Measurements from ENCODE around the gene MAP3K12. TPM values are rescaled to one million over a fixed set of nuclear protein-coding genes. Genes with fewer than 3 reads are reported as not detected.

The MAP3K12 gene
- total RNA-seq, 1 donor from 2014 or later: 11.1 TPM

GRCh38 chr12:53524476-53524875, 25.2 kb upstream of the MAP3K12 start:
- H3K4me1 ChIP-seq (ENCODE audit: insufficient read depth, low read length): no peaks in the 10 kb centered on the region
- DNase-seq (ENCODE audit: low read depth) (no peak), FAIRE-seq (no peak)
- no peak overlapping the region for H3K27ac Mint-ChIP-seq (ENCODE audit: unreplicated experiment)
- peaks cover 30% of the 10 kb centered on the region for H3K36me3 ChIP-seq (ENCODE audit: insufficient read depth, low read length)
- H3K4me3 ChIP-seq (ENCODE audit: insufficient read depth, low read depth, low read length): no peak overlapping the region
- H3K4me3 Mint-ChIP-seq (ENCODE audit: unreplicated experiment): no peak overlapping the region
- H4K20me1 ChIP-seq (ENCODE audit: insufficient read depth, low read length): no peaks in the 10 kb centered on the region
- no peaks in the 10 kb centered on the region for H3K9me3 ChIP-seq (ENCODE audit: insufficient read depth, low read depth, low read length)
- no peaks in the 10 kb centered on the region for H3K79me2 ChIP-seq (ENCODE audit: insufficient read depth, low read length)
- no peak overlapping the region for H3K27ac ChIP-seq (ENCODE audit: low read depth, low read length)
- no peaks in the 10 kb centered on the region for H3K27me3 ChIP-seq (ENCODE audit: insufficient read depth, low read length)
- H3K4me2 ChIP-seq (ENCODE audit: low read length): no peak overlapping the region
- TF ChIP-seq EZH2 (IDR thresholded peaks at IDR 0.05; ENCODE audit: insufficient read depth, low read length): no peak
- H3K4me1 Mint-ChIP-seq (ENCODE audit: low read depth, unreplicated experiment): no peaks in the 10 kb centered on the region
- no peak overlapping the region for H3K9ac ChIP-seq (ENCODE audit: low read length)
- H2AFZ ChIP-seq (ENCODE audit: low read depth, low read length): no peak overlapping the region
- H3K9me3 Mint-ChIP-seq (ENCODE audit: unreplicated experiment): no peaks in the 10 kb centered on the region
- peaks cover 22% of the 10 kb centered on the region for H3K36me3 Mint-ChIP-seq (ENCODE audit: low read depth, unreplicated experiment)
- H3K27me3 Mint-ChIP-seq (ENCODE audit: low read depth, unreplicated experiment): no peaks in the 10 kb centered on the region

GRCh38 chr12:53523131-53523530, 23.9 kb upstream of the MAP3K12 start:
- Histone ChIP-seq H3K79me2 (ENCODE audit: insufficient read depth, low read length) (no peaks in the 10 kb centered on the region), H3K27ac (ENCODE audit: low read depth, low read length) (no peak overlapping the region), H3K36me3 (ENCODE audit: insufficient read depth, low read length) (peaks cover 32% of the 10 kb centered on the region), H3K4me1 (ENCODE audit: insufficient read depth, low read length) (no peaks in the 10 kb centered on the region), H3K4me2 (ENCODE audit: low read length) (no peak overlapping the region), H4K20me1 (ENCODE audit: insufficient read depth, low read length) (no peaks in the 10 kb centered on the region), H3K4me3 (ENCODE audit: insufficient read depth, low read depth, low read length) (no peak overlapping the region), H3K27me3 (ENCODE audit: insufficient read depth, low read length) (no peaks in the 10 kb centered on the region), H2AFZ (ENCODE audit: low read depth, low read length) (no peak overlapping the region), H3K9me3 (ENCODE audit: insufficient read depth, low read depth, low read length) (no peaks in the 10 kb centered on the region), H3K9ac (ENCODE audit: low read length) (no peak overlapping the region)
- Mint-ChIP-seq H3K27me3 (ENCODE audit: low read depth, unreplicated experiment) (no peaks in the 10 kb centered on the region), H3K9me3 (ENCODE audit: unreplicated experiment) (no peaks in the 10 kb centered on the region), H3K36me3 (ENCODE audit: low read depth, unreplicated experiment) (peaks cover 21% of the 10 kb centered on the region), H3K4me3 (ENCODE audit: unreplicated experiment) (no peak overlapping the region), H3K27ac (ENCODE audit: unreplicated experiment) (no peak overlapping the region), H3K4me1 (ENCODE audit: low read depth, unreplicated experiment) (no peaks in the 10 kb centered on the region)
- DNase-seq (ENCODE audit: low read depth) (no peak), FAIRE-seq (no peak)
- TF ChIP-seq CTCF (IDR thresholded peaks at IDR 0.05; ENCODE audit: insufficient read depth, low read depth, low read length) (no peak), EZH2 (IDR thresholded peaks at IDR 0.05; ENCODE audit: insufficient read depth, low read length) (no peak)

- no peaks in the 10 kb centered on the region for H4K20me1 ChIP-seq (ENCODE audit: insufficient read depth, low read length)
- Mint-ChIP-seq H3K9me3 (ENCODE audit: unreplicated experiment) (no peaks in the 10 kb centered on the region), H3K27me3 (ENCODE audit: low read depth, unreplicated experiment) (no peaks in the 10 kb centered on the region), H3K27ac (ENCODE audit: unreplicated experiment) (no peak overlapping the region), H3K4me1 (ENCODE audit: low read depth, unreplicated experiment) (no peaks in the 10 kb centered on the region), H3K36me3 (ENCODE audit: low read depth, unreplicated experiment) (peaks cover 25% of the 10 kb centered on the region), H3K4me3 (ENCODE audit: unreplicated experiment) (no peak overlapping the region)
- TF ChIP-seq EZH2 (IDR thresholded peaks at IDR 0.05; ENCODE audit: insufficient read depth, low read length): no peak
- no peak for TF ChIP-seq CTCF (IDR thresholded peaks at IDR 0.05; ENCODE audit: insufficient read depth, low read depth, low read length)
- H3K79me2 ChIP-seq (ENCODE audit: insufficient read depth, low read length): no peaks in the 10 kb centered on the region
- H3K27me3 ChIP-seq (ENCODE audit: insufficient read depth, low read length): no peaks in the 10 kb centered on the region
- DNase-seq (ENCODE audit: low read depth) (no peak), FAIRE-seq (no peak)
- H2AFZ ChIP-seq (ENCODE audit: low read depth, low read length): no peak overlapping the region
- H3K9ac ChIP-seq (ENCODE audit: low read length): no peak overlapping the region
- H3K9me3 ChIP-seq (ENCODE audit: insufficient read depth, low read depth, low read length): no peaks in the 10 kb centered on the region
- peaks cover 53% of the 10 kb centered on the region for H3K36me3 ChIP-seq (ENCODE audit: insufficient read depth, low read length)
- H3K4me3 ChIP-seq (ENCODE audit: insufficient read depth, low read depth, low read length): no peak overlapping the region
- H3K4me2 ChIP-seq (ENCODE audit: low read length): no peak overlapping the region
- no peak overlapping the region for H3K27ac ChIP-seq (ENCODE audit: low read depth, low read length)
- H3K4me1 ChIP-seq (ENCODE audit: insufficient read depth, low read length): no peaks in the 10 kb centered on the region
Observed at GRCh38 chr12:53518381-53518780, 19.1 kb upstream of the MAP3K12 start.
